ENCODE data around the gene OLIG2.

GRCh38 chr21:33011462-33011861 lies 14.3 kb upstream of the OLIG2 start:
- TF ChIP-seq CTCF (IDR thresholded peaks at IDR 0.05) (no peak), POLR2AphosphoS5 (IDR thresholded peaks at IDR 0.05) (no peak), EP300 (IDR thresholded peaks at IDR 0.05) (no peak)

Measured in gastroesophageal sphincter (tissue), 3 donors.